Fibroblast of lung (primary cell): Measurements from ENCODE around the gene TMEM14A. TPM values are rescaled to one million over a fixed set of nuclear protein-coding genes. Genes with fewer than 3 reads are reported as not detected.

ENCODE experiments used
- DNase-seq, 2 donors: peaks; one replicate each; pipeline versions ENCODE4 v3.0.0 to v3.0.0-alpha.2; 2010; ENCODE audit warnings: low read depth in 2 of 2
- H2AFZ ChIP-seq: 2 replicates; pipeline ENCODE4 v1.5.1; 2012; ENCODE audit warnings: low read length, control low read depth, inconsistent platforms
- H3K27ac ChIP-seq: 2 replicates; pipeline ENCODE4 v1.5.1; 2011; ENCODE audit warnings: low read length, control low read depth; ENCODE audit not compliant: insufficient read depth
- H3K27me3 ChIP-seq: 2 replicates; pipeline ENCODE4 v1.5.1; 2011; ENCODE audit warnings: mild to moderate bottlenecking, low read length; ENCODE audit not compliant: control insufficient read depth, insufficient read depth
- H3K36me3 ChIP-seq: 2 replicates; pipeline ENCODE4 v1.5.1; 2011; ENCODE audit warnings: low read length; ENCODE audit not compliant: control insufficient read depth, insufficient read depth
- H3K4me1 ChIP-seq: 2 replicates; pipeline ENCODE4 v1.5.1; 2011; ENCODE audit warnings: low read length; ENCODE audit not compliant: control insufficient read depth, insufficient read depth; ENCODE audit errors: extremely low read depth
- H3K4me2 ChIP-seq: 2 replicates; pipeline ENCODE4 v1.5.1; 2011; ENCODE audit warnings: low read length, control low read depth; ENCODE audit not compliant: insufficient read depth; ENCODE audit errors: extremely low read depth
- H3K4me3 ChIP-seq, 4 experiments: fragments of 200-600 bp in 1 of 4; sonication (generic) in 1 of 4; replicated peaks in 1 of 4; 2 replicates each; pipeline ENCODE4 v1.5.1; 2011 to 2016; ENCODE audit warnings: low read length in 4 of 4, low read depth in 3 of 4, mild to moderate bottlenecking in 3 of 4, control low read depth in 2 of 4, inconsistent platforms in 1 of 4, mixed read lengths in 1 of 4; ENCODE audit not compliant: insufficient read depth in 1 of 4; ENCODE audit errors: control extremely low read depth in 1 of 4
- H3K79me2 ChIP-seq: 2 replicates; pipeline ENCODE4 v1.5.1; 2012; ENCODE audit warnings: mild to moderate bottlenecking, low read length, inconsistent platforms; ENCODE audit not compliant: control insufficient read depth, insufficient read depth
- H3K9ac ChIP-seq: 2 replicates; pipeline ENCODE4 v1.5.1; 2011; ENCODE audit warnings: mild to moderate bottlenecking, low read length, control low read depth; ENCODE audit not compliant: insufficient read depth
- H3K9me3 ChIP-seq: 2 replicates; pipeline ENCODE4 v1.5.1; 2012; ENCODE audit warnings: low read depth, low read length; ENCODE audit not compliant: control insufficient read depth, insufficient read depth
- H4K20me1 ChIP-seq: 2 replicates; pipeline ENCODE4 v1.5.1; 2011; ENCODE audit warnings: low read length; ENCODE audit not compliant: control insufficient read depth, insufficient read depth; ENCODE audit errors: extremely low read depth
- EZH2 ChIP-seq: IDR thresholded peaks from 2 replicates; pipeline ENCODE4 v1.5.1; 2012; ENCODE audit warnings: low read length, control low read depth, mild to moderate bottlenecking; ENCODE audit errors: missing control alignments
- polyA plus RNA-seq, 2 donors: library from polyadenylated mRNA; depleted of rRNA in 1 of 2; stranded (reverse) in 1 of 2; unstranded in 1 of 2; fragments of >200 nt; gene quantifications; 2 replicates each; pipeline ENCODE4 v1.2.1, GENCODE V29; 2011 to 2012; ENCODE audit warnings: missing spikeins in 1 of 2
- total RNA-seq: library from RNA; depleted of rRNA; stranded (reverse); fragments of >200 nt; gene quantifications from 2 replicates; pipeline ENCODE4 v1.2.1, GENCODE V29; 2014
- TF ChIP-seq, protein P1 (sequence below), 2 donors: IDR thresholded peaks in 1 of 2; conservative IDR thresholded peaks in 1 of 2; 1 replicate in 1 of 2; 2 replicates in 1 of 2; pipeline ENCODE4 v1.5.1; 2011 to 2012; ENCODE audit warnings: low read length in 2 of 2, control low read depth in 1 of 2, inconsistent platforms in 1 of 2, low read depth in 1 of 2, mild to moderate bottlenecking in 1 of 2

The TMEM14A gene
- total and polyA plus RNA-seq, 2 donors (not counting 1 experiment from before 2014, with no cell fraction given) = 38.3 to 49.0 TPM

DNA sequence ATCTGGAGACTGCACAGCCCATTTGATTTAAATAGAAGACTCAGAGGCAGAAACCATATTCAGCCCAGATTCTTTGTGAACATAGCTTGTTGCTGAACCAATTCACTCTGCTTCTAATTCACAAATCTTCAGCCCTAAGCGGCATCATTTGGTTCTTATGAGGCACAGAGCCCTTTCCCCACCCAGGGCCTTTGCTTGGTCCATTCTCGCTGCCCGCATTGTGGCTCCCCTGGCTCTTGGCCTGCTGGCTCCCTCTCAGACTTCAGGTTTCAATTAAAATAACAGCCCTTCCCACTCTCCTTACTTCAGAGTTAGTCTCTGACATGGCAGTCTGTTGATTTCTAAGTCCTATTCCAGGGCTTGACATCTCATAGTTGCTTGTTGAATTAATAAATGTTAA is 9.4 kb upstream of the TMEM14A start:
- Histone ChIP-seq H3K27me3 (no peaks in the 10 kb centered on the region), H3K9me3 (no peaks in the 10 kb centered on the region), H3K4me3 (no peak overlapping the region), H3K27ac (no peak overlapping the region), H3K36me3 (no peaks in the 10 kb centered on the region), H3K79me2 (peaks cover 19% of the 10 kb centered on the region), H3K4me2 (no peak overlapping the region), H3K9ac (no peak overlapping the region), H2AFZ (no peak overlapping the region), H4K20me1 (no peaks in the 10 kb centered on the region), H3K4me1 (no peaks in the 10 kb centered on the region)
- no peak for DNase-seq
- TF ChIP-seq, protein P1, sequence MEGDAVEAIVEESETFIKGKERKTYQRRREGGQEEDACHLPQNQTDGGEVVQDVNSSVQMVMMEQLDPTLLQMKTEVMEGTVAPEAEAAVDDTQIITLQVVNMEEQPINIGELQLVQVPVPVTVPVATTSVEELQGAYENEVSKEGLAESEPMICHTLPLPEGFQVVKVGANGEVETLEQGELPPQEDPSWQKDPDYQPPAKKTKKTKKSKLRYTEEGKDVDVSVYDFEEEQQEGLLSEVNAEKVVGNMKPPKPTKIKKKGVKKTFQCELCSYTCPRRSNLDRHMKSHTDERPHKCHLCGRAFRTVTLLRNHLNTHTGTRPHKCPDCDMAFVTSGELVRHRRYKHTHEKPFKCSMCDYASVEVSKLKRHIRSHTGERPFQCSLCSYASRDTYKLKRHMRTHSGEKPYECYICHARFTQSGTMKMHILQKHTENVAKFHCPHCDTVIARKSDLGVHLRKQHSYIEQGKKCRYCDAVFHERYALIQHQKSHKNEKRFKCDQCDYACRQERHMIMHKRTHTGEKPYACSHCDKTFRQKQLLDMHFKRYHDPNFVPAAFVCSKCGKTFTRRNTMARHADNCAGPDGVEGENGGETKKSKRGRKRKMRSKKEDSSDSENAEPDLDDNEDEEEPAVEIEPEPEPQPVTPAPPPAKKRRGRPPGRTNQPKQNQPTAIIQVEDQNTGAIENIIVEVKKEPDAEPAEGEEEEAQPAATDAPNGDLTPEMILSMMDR (conservative IDR thresholded peaks at IDR 0.05 in 1 of 2, IDR thresholded peaks at IDR 0.05 in 1 of 2; ENCODE audit: low read depth in 1 of 2, low read length in 2 of 2) = no peak
- TF ChIP-seq EZH2 = no peak

DNA sequence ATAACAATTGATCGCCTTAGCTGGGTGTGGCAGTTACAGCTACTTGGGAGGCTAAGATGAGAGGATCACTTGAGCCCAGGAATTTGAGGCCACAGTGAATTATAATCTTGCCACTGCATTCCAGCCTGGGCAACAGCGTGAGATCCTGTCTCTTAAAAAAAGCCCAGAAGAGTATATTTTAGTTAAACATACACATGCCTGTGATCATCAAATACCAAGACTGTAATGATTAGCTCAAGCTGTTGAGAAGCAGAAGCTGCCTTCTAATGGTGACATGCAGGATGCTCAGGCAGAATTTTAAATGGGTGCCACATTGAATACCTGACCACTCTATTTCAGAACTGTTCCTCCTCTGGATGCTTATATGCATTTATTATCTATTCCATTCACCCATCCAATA is 8.9 kb upstream of the TMEM14A start:
- TF ChIP-seq, protein P1 (conservative IDR thresholded peaks at IDR 0.05 in 1 of 2, IDR thresholded peaks at IDR 0.05 in 1 of 2; ENCODE audit: low read depth in 1 of 2, low read length in 2 of 2) = no peak
- no peak for TF ChIP-seq EZH2
- Histone ChIP-seq H2AFZ (no peak overlapping the region), H4K20me1 (no peaks in the 10 kb centered on the region), H3K27me3 (no peaks in the 10 kb centered on the region), H3K4me2 (no peak overlapping the region), H3K4me1 (no peaks in the 10 kb centered on the region), H3K36me3 (no peaks in the 10 kb centered on the region), H3K27ac (no peak overlapping the region), H3K9me3 (no peaks in the 10 kb centered on the region), H3K9ac (no peak overlapping the region), H3K4me3 (no peak overlapping the region), H3K79me2 (peaks cover 19% of the 10 kb centered on the region)
- no peak for DNase-seq

DNA sequence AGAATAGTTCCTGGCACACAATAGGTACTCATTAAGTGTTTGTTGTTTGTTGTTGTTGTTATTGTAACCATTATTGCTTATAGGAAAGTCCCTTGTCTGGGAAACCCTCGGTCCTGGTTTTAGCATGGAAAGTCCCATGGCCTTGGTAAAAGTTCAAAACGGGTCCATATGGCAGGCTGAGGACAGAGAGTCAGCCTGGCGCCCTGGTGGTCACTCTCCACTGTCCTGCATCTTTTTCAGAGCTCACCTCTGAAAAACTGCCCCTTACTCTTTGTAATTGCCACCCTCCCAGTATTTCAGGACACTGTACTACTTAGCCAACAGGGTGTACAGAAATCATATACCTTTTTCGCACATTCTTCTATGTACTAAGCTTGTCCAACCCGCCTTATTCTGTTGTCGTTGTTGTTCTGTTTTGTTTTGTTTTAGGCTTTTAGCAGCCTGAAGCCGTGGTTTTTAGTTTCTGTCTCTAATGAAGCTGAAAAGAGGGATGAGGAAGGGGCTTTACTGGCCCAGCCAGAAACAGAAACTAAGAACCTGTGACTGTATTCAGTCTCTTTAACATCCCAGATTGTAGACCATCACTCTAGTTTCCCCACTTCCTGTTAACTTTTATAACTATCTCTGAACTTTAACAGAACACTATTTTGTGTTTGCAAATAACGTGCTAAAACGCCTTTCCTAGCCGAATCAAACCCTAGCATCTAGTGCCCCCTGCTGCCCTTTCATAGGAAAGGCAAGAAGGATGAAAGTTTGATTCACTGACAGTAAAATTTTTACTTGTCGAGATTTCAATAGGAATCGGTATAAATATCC is 7.6 kb upstream of the TMEM14A start:
- no peak for TF ChIP-seq EZH2
- TF ChIP-seq, protein P1 (conservative IDR thresholded peaks at IDR 0.05 in 1 of 2, IDR thresholded peaks at IDR 0.05 in 1 of 2; ENCODE audit: low read depth in 1 of 2, low read length in 2 of 2) = peak; percentile 82 to 85
- DNase-seq = peak; percentile 65 to 86
- Histone ChIP-seq H2AFZ (peak overlapping the region; percentile 75), H3K36me3 (no peaks in the 10 kb centered on the region), H3K4me3 (peak overlapping the region; percentile 69 to 90 (median 80)), H3K9ac (no peak overlapping the region), H3K9me3 (no peaks in the 10 kb centered on the region), H3K27ac (peak overlapping the region; percentile 60), H3K4me2 (peak overlapping the region; percentile 96), H3K79me2 (peaks cover 19% of the 10 kb centered on the region), H4K20me1 (no peaks in the 10 kb centered on the region), H3K27me3 (no peaks in the 10 kb centered on the region), H3K4me1 (no peaks in the 10 kb centered on the region)
